ENCODE results near the gene SLC13A3. TPM values are rescaled to one million over a fixed set of nuclear protein-coding genes. Genes with fewer than 3 reads are reported as not detected.

Gene SLC13A3
- total RNA-seq, 1 experiment from 2014 or later = 17.5 TPM

DNA sequence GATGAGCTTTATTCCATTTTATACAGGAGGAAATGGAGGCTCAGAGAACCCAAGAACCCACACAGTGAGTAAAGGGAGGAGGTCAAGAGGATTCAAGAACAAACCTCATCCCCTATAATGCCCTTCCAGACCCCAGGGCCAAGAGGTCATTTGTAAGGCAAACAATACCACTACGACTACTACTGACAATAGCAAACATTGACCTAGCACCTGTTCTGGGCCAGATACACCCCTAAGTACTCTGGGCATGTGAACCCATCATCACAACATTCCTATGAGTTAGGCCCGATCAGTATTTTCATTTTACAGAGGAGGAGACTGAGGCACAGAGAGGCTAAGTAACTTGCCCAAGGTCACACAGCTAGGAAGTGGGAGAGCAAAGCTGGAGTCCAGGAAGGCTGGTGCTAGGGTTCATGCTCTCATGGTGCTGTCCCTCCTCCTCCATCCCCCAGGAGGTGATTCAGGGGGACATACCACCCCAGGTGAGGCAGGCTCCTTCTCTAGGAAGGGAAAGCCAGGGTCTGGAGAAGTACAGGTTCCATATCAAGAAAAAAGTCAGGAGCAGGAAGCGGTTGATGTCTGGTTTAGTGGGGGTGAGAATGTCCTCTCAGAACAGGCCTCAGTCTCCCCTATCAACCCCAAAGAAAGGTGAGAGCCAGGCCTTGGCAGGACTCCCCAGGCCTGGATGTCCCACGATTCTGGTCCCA is 13.7 kb downstream of the SLC13A3 start:
- Mint-ChIP-seq H3K4me3 (no peak overlapping the region), H3K9me3 (no peaks in the 10 kb centered on the region; a peak in 2 of 5 replicates), H3K36me3 (ENCODE audit: insufficient read depth in 1 of 3, low read depth in 3 of 3) (peaks cover 1 to 6% (median 2%) of the 10 kb centered on the region in 3 experiments; a peak in 4 of 7 replicates), H3K4me1 (peaks cover 35 to 40% of the 10 kb centered on the region in 2 experiments), H3K27ac (peak overlapping the region in 2 of 3 experiments; percentile 49 to 79; a peak in 2 of 7 replicates), H3K27me3 (ENCODE audit: low read depth) (peaks cover 2% of the 10 kb centered on the region; the same call in 1 of the 2 replicates)
- H3K4me2 ChIP-seq (ENCODE audit: insufficient read depth, insufficient read length, low read length) = no peak overlapping the region
- no peaks in the 10 kb centered on the region for H3K79me1 ChIP-seq (ENCODE audit: insufficient read depth, low read depth, low read length, poor library complexity, severe bottlenecking)
- H3K14ac ChIP-seq (ENCODE audit: insufficient read depth, low read length) = no peak overlapping the region
- H2AFZ ChIP-seq (ENCODE audit: low read length) = no peak overlapping the region
- H3K56ac ChIP-seq (ENCODE audit: insufficient read length, low read depth, low read length) = no peak overlapping the region
- no peaks in the 10 kb centered on the region for H3K23me2 ChIP-seq (ENCODE audit: insufficient read length, low read depth, low read length, poor library complexity, severe bottlenecking)
- H3K18ac ChIP-seq (ENCODE audit: insufficient read length, low read depth, low read length) = no peak overlapping the region
- no peak overlapping the region for H3K9ac ChIP-seq (ENCODE audit: extremely low read depth, insufficient read length, low read length)
- H3K4me1 ChIP-seq (ENCODE audit: insufficient read depth, low read length) = no peaks in the 10 kb centered on the region
- H2BK12ac ChIP-seq (ENCODE audit: insufficient read length, low read depth, low read length) = no peak overlapping the region
- DNase-seq = no peak
- no peaks in the 10 kb centered on the region for H3K27me3 ChIP-seq (ENCODE audit: insufficient read depth, low read length)
- TF ChIP-seq, protein P1, sequence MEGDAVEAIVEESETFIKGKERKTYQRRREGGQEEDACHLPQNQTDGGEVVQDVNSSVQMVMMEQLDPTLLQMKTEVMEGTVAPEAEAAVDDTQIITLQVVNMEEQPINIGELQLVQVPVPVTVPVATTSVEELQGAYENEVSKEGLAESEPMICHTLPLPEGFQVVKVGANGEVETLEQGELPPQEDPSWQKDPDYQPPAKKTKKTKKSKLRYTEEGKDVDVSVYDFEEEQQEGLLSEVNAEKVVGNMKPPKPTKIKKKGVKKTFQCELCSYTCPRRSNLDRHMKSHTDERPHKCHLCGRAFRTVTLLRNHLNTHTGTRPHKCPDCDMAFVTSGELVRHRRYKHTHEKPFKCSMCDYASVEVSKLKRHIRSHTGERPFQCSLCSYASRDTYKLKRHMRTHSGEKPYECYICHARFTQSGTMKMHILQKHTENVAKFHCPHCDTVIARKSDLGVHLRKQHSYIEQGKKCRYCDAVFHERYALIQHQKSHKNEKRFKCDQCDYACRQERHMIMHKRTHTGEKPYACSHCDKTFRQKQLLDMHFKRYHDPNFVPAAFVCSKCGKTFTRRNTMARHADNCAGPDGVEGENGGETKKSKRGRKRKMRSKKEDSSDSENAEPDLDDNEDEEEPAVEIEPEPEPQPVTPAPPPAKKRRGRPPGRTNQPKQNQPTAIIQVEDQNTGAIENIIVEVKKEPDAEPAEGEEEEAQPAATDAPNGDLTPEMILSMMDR (conservative IDR thresholded peaks at IDR 0.05) = no peak
- no peak overlapping the region for H2BK20ac ChIP-seq (ENCODE audit: low read depth, low read length, poor library complexity, severe bottlenecking)
- H2BK120ac ChIP-seq (ENCODE audit: low read depth, low read length, poor library complexity, severe bottlenecking) = no peak overlapping the region
- H2BK15ac ChIP-seq (ENCODE audit: low read depth, low read length) = no peak overlapping the region
- no peaks in the 10 kb centered on the region for H3K9me3 ChIP-seq (ENCODE audit: control insufficient read depth, low read depth, low read length)
- no peak overlapping the region for H3T11ph ChIP-seq (ENCODE audit: low read length)
- no peaks in the 10 kb centered on the region for H3K79me2 ChIP-seq (ENCODE audit: insufficient read depth, low read length)
- H3K23ac ChIP-seq (ENCODE audit: insufficient read length, low read depth, low read length) = no peak overlapping the region
- no CpG with 5 or more reads among the region's 4 CpGs for WGBS (ENCODE audit: extremely low coverage, insufficient read length, low lambda C conversion rate)
- H2AK5ac ChIP-seq (ENCODE audit: insufficient read length, low read length) = no peak overlapping the region
- H4K5ac ChIP-seq (ENCODE audit: insufficient read length, low read depth, low read length) = no peak overlapping the region
- H3K27ac ChIP-seq (ENCODE audit: insufficient read length, low read depth, low read length) = no peak overlapping the region
- H3K4ac ChIP-seq (ENCODE audit: low read depth, low read length) = no peak overlapping the region
- H4K20me1 ChIP-seq (ENCODE audit: control insufficient read depth, insufficient read depth, insufficient read length) = peaks cover 3% of the 10 kb centered on the region
- no peak overlapping the region for H4K8ac ChIP-seq (replicated peaks; ENCODE audit: insufficient read length, low read depth, low read length)
- no peak overlapping the region for H4K91ac ChIP-seq (ENCODE audit: insufficient read length, low read depth, low read length)
- H2BK5ac ChIP-seq (ENCODE audit: insufficient read length, low read length) = no peak overlapping the region

Data from H9 (cell line).